ENCODE data around the gene GPATCH2L.

- TF ChIP-seq KDM5A (IDR thresholded peaks at IDR 0.05; ENCODE audit: borderline replicate concordance, low read length) = no peak
- TF ChIP-seq CTCF (CRISPR knock-in tag; IDR thresholded peaks at IDR 0.05) = no peak
- TF ChIP-seq, protein P1, sequence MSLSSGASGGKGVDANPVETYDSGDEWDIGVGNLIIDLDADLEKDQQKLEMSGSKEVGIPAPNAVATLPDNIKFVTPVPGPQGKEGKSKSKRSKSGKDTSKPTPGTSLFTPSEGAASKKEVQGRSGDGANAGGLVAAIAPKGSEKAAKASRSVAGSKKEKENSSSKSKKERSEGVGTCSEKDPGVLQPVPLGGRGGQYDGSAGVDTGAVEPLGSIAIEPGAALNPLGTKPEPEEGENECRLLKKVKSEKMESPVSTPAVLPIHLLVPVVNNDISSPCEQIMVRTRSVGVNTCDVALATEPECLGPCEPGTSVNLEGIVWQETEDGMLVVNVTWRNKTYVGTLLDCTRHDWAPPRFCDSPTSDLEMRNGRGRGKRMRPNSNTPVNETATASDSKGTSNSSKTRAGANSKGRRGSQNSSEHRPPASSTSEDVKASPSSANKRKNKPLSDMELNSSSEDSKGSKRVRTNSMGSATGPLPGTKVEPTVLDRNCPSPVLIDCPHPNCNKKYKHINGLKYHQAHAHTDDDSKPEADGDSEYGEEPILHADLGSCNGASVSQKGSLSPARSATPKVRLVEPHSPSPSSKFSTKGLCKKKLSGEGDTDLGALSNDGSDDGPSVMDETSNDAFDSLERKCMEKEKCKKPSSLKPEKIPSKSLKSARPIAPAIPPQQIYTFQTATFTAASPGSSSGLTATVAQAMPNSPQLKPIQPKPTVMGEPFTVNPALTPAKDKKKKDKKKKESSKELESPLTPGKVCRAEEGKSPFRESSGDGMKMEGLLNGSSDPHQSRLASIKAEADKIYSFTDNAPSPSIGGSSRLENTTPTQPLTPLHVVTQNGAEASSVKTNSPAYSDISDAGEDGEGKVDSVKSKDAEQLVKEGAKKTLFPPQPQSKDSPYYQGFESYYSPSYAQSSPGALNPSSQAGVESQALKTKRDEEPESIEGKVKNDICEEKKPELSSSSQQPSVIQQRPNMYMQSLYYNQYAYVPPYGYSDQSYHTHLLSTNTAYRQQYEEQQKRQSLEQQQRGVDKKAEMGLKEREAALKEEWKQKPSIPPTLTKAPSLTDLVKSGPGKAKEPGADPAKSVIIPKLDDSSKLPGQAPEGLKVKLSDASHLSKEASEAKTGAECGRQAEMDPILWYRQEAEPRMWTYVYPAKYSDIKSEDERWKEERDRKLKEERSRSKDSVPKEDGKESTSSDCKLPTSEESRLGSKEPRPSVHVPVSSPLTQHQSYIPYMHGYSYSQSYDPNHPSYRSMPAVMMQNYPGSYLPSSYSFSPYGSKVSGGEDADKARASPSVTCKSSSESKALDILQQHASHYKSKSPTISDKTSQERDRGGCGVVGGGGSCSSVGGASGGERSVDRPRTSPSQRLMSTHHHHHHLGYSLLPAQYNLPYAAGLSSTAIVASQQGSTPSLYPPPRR (CRISPR knock-in tag; IDR thresholded peaks at IDR 0.05; ENCODE audit: borderline replicate concordance) = no peak
- TF ChIP-seq ZNF547 (CRISPR knock-in tag; IDR thresholded peaks at IDR 0.05) = no peak
- TF ChIP-seq ATF7 (IDR thresholded peaks at IDR 0.05) = no peak
- TF ChIP-seq ATF7 (CRISPR knock-in tag; IDR thresholded peaks at IDR 0.05) = no peak
Measured at GRCh38 chr14:76203086-76204001, 51.6 kb downstream of the GPATCH2L start.
